Endothelial cell of umbilical vein (primary cell): ENCODE data around the gene NKD2. TPM values are rescaled to one million over a fixed set of nuclear protein-coding genes. Genes with fewer than 3 reads are reported as not detected.

ENCODE experiments used
- BruUV-seq: library from RNA; stranded (reverse); fragments of 400-500 nt; replicated peaks from 2 replicates; lab custom pipeline; 2021; lab: Mats Ljungman, UMichigan
- CTCF ChIA-PET: fragments of 300-600, 350-600 bp; sonication (Branson Sonifier 250); formaldehyde crosslinking; loops from one replicate; lab custom pipeline; 2021; ENCODE audit warnings: antibody characterized with exemption, inconsistent platforms; lab: Charles Lee
- POLR2A ChIA-PET: fragments of 300-600, 350-600 bp; sonication (Branson Sonifier 250); formaldehyde crosslinking; loops from one replicate; lab custom pipeline; 2021; ENCODE audit warnings: antibody characterized with exemption, inconsistent platforms; lab: Charles Lee
- DNase-seq: peaks from one replicate; pipeline ENCODE4 v3.0.0-alpha.2; 2011; ENCODE audit warnings: low read depth, low spot score
- FAIRE-seq: peaks from 2 replicates; lab custom pipeline; 2011; peaks lifted over from hg19 to GRCh38; lab: Jason Lieb, UNC
- H2AFZ ChIP-seq: 2 replicates; pipeline ENCODE4 v1.6.0; 2012; ENCODE audit warnings: low read depth, low read length, control low read depth, inconsistent platforms
- H3K27ac ChIP-seq: 2 replicates; pipeline ENCODE4 v1.5.1; 2011; ENCODE audit warnings: low read depth, mild to moderate bottlenecking, control low read depth, low read length, moderate library complexity; ENCODE audit not compliant: insufficient read depth
- H3K27me3 ChIP-seq, 2 experiments: 2 replicates each; pipeline versions ENCODE4 v1.6.0 to v1.6.1; 2011; ENCODE audit warnings: low read length in 2 of 2, mixed read lengths in 1 of 2; ENCODE audit not compliant: control insufficient read depth in 2 of 2, insufficient read depth in 2 of 2
- H3K36me3 ChIP-seq, 2 experiments: 2 replicates in 1 of 2; 3 replicates in 1 of 2; pipeline ENCODE4 v1.5.1; 2011; ENCODE audit warnings: low read length in 2 of 2, mild to moderate bottlenecking in 1 of 2, moderate library complexity in 1 of 2; ENCODE audit not compliant: control insufficient read depth in 2 of 2, insufficient read depth in 2 of 2; ENCODE audit errors: extremely low read depth in 1 of 2
- H3K4me1 ChIP-seq: 3 replicates; pipeline ENCODE4 v1.5.1; 2011; ENCODE audit warnings: mild to moderate bottlenecking, low read length; ENCODE audit not compliant: control insufficient read depth, insufficient read depth; ENCODE audit errors: extremely low read depth
- H3K4me2 ChIP-seq: 2 replicates; pipeline ENCODE4 v1.6.1; 2011; ENCODE audit warnings: low read length, control low read depth, mixed read lengths; ENCODE audit not compliant: insufficient read depth
- H3K4me3 ChIP-seq, 3 experiments: fragments of 200-600 bp in 1 of 3; sonication (generic), shearing (Covaris generic) in 1 of 3; replicated peaks in 1 of 3; 2 replicates each; pipeline ENCODE4 v1.5.1; 2011 to 2016; ENCODE audit warnings: control low read depth in 3 of 3, low read length in 3 of 3, mild to moderate bottlenecking in 2 of 3, inconsistent platforms in 1 of 3, low read depth in 1 of 3, moderate library complexity in 1 of 3; ENCODE audit not compliant: insufficient read depth in 1 of 3
- H3K79me2 ChIP-seq: 2 replicates; pipeline ENCODE4 v1.6.0; 2012; ENCODE audit warnings: low read length, inconsistent platforms; ENCODE audit not compliant: control insufficient read depth, insufficient read depth
- H3K9ac ChIP-seq: replicated peaks from 2 replicates; pipeline ENCODE3; 2011; ENCODE audit warnings: low read length, control low read depth; ENCODE audit not compliant: insufficient read depth; ENCODE audit errors: extremely low read depth
- H3K9me1 ChIP-seq: replicated peaks from 3 replicates; pipeline ENCODE4 v1.6.0; 2011; ENCODE audit warnings: mild to moderate bottlenecking, low read length; ENCODE audit not compliant: control insufficient read depth, insufficient read depth; ENCODE audit errors: extremely low read depth
- H3K9me3 ChIP-seq: replicated peaks from 2 replicates; pipeline ENCODE4 v1.5.1; 2012; ENCODE audit warnings: low read length, inconsistent platforms; ENCODE audit not compliant: control insufficient read depth, insufficient read depth
- H4K20me1 ChIP-seq: replicated peaks from 2 replicates; pipeline ENCODE3; 2011; ENCODE audit warnings: mild to moderate bottlenecking, low read length; ENCODE audit not compliant: control insufficient read depth, insufficient read depth; ENCODE audit errors: extremely low read depth
- CTCF ChIP-seq, 2 donors: IDR thresholded peaks; 1 replicate in 1 of 2; 2 replicates in 1 of 2; pipeline ENCODE4 v1.5.1; 2011; ENCODE audit warnings: low read length in 2 of 2, mild to moderate bottlenecking in 2 of 2, moderate library complexity in 2 of 2, control low read depth in 1 of 2, inconsistent platforms in 1 of 2, low read depth in 1 of 2; ENCODE audit not compliant: insufficient read depth in 1 of 2; ENCODE audit errors: extremely low read depth in 1 of 2
- EZH2 ChIP-seq: IDR thresholded peaks from 2 replicates; pipeline ENCODE4 v1.6.1; 2012; ENCODE audit warnings: borderline replicate concordance, low read depth, mild to moderate bottlenecking, moderate library complexity, low read length, inconsistent platforms; ENCODE audit not compliant: severe bottlenecking
- FOS ChIP-seq: IDR thresholded peaks from 2 replicates; pipeline ENCODE4 v1.6.1; 2011; ENCODE audit warnings: mild to moderate bottlenecking, low read length, moderate library complexity, borderline replicate concordance; ENCODE audit not compliant: insufficient read depth
- GATA2 ChIP-seq: IDR thresholded peaks from 2 replicates; pipeline ENCODE4 v1.7.0; 2011; ENCODE audit warnings: low read depth, mild to moderate bottlenecking, moderate library complexity, mixed read lengths, low read length; ENCODE audit not compliant: insufficient read length, insufficient read depth
- JUN ChIP-seq: IDR thresholded peaks from 2 replicates; pipeline ENCODE4 v1.6.1; 2011; ENCODE audit warnings: borderline replicate concordance, low read depth; ENCODE audit not compliant: insufficient read length, insufficient read depth
- MYC ChIP-seq: IDR thresholded peaks from one replicate; pipeline ENCODE4 v1.6.1; 2011; ENCODE audit warnings: mild to moderate bottlenecking, low read depth, low read length
- POLR2A ChIP-seq: IDR thresholded peaks from 2 replicates; pipeline ENCODE4 v1.6.1; 2012; ENCODE audit warnings: low read depth, mild to moderate bottlenecking, control low read depth, low read length
- POLR2AphosphoS5 ChIP-seq: IDR thresholded peaks from 2 replicates; pipeline ENCODE4 v1.6.1; 2012; ENCODE audit warnings: low read depth, mild to moderate bottlenecking, control low read depth, low read length, moderate library complexity; ENCODE audit not compliant: insufficient read depth
- dilution Hi-C: fragments of 300-500 bp; cut with MboI; formaldehyde crosslinking; loops from one replicate; pipeline ENCODE4 v1.15.0; 2019; ENCODE audit warnings: low sequenced_read_pairs; ENCODE audit not compliant: extremely low pct_ligation_motif_present
- intact Hi-C: fragments of 100-400 bp; cut with micrococcal nuclease; formaldehyde crosslinking; loops from one replicate; pipeline ENCODE4 v1.10.0; 2022
- polyA plus RNA-seq, 4 experiments: library from polyadenylated mRNA; depleted of rRNA in 3 of 4; stranded (reverse) in 3 of 4; unstranded in 1 of 4; fragments of >200 nt; gene quantifications; 2 replicates each; pipeline versions ENCODE4 v1.2.1 to v1.2.3, GENCODE V29; 2011 to 2012; ENCODE audit warnings: missing spikeins in 1 of 4
- total RNA-seq: library from RNA; stranded (reverse); gene quantifications from 2 replicates; pipeline ENCODE4 v1.2.3, GENCODE V29; 2021
- TF ChIP-seq, protein P1 (sequence below): IDR thresholded peaks from 2 replicates; pipeline ENCODE4 v1.6.1; 2011; ENCODE audit not compliant: insufficient read depth, insufficient read length

NKD2 gene
- total and polyA plus RNA-seq, 2 donors (not counting 3 experiments of a cell fraction or from before 2014, with no cell fraction given), result 0.08 TPM; not detected in 1

DNA sequence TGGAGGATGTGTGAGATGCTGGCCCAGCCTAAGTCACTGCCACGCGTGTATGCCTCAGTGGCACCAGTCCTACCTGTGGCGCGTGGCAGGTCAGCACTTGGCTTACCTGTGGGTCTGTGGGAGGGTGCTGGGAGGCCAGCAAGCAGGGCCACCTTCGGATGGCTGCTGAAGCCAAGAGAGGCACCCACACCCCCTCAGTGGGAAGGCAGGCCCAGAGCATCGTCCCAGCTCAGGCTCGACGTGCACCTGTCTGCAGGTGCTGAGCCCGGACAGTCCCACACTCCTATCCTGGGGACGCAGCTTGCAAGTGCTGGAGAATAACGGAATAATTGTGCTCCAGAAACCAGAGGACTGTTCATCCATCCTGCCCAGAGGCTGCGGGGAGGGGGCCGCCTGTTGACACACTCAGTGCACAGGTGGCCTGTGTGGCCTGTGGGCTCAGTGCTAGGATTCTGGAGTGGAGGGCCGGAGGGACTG lies 24.0 kb downstream of the NKD2 start:
- dilution Hi-C loops (no loop called here), intact Hi-C loops (no loop called here)
- H2AFZ ChIP-seq, result no peak overlapping the region
- H3K79me2 ChIP-seq, result no peaks in the 10 kb centered on the region
- no TSS peak for BruUV-seq
- DNase-seq (no peak), FAIRE-seq (no peak)
- no peaks in the 10 kb centered on the region for H3K9me1 ChIP-seq
- H3K27ac ChIP-seq, result no peak overlapping the region
- TF ChIP-seq GATA2 (no peak), MYC (no peak), POLR2AphosphoS5 (no peak), FOS (no peak), CTCF (IDR thresholded peaks at IDR 0.05; ENCODE audit: extremely low read depth in 1 of 2, insufficient read depth in 1 of 2, low read depth in 1 of 2, low read length in 2 of 2) (no peak), EZH2 (no peak), JUN (no peak), POLR2A (no peak)
- TF ChIP-seq, protein P1, sequence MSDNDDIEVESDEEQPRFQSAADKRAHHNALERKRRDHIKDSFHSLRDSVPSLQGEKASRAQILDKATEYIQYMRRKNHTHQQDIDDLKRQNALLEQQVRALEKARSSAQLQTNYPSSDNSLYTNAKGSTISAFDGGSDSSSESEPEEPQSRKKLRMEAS, result no peak
- H3K4me3 ChIP-seq, result no peak overlapping the region
- H3K9ac ChIP-seq, result no peak overlapping the region
- H3K9me3 ChIP-seq, result no peaks in the 10 kb centered on the region
- ChIA-PET CTCF (no interaction called here), POLR2A (no interaction called here)
- H3K27me3 ChIP-seq, result no peaks in the 10 kb centered on the region
- H4K20me1 ChIP-seq, result no peaks in the 10 kb centered on the region
- no peaks in the 10 kb centered on the region for H3K36me3 ChIP-seq
- no peaks in the 10 kb centered on the region for H3K4me1 ChIP-seq
- no peak overlapping the region for H3K4me2 ChIP-seq
